CD14-positive monocyte (primary cell): ENCODE results near the gene RRM1. TPM values are rescaled to one million over a fixed set of nuclear protein-coding genes. Genes with fewer than 3 reads are reported as not detected.

ENCODE experiments used
- DNase-seq, 3 donors: peaks; one replicate each; pipeline ENCODE4 v3.0.0-alpha.2; 2011 to 2022
- H2AFZ ChIP-seq: 2 replicates; pipeline ENCODE4 v1.6.0; 2012; ENCODE audit warnings: mild to moderate bottlenecking, low read depth, low read length, inconsistent platforms; ENCODE audit not compliant: insufficient read depth, poor library complexity, severe bottlenecking
- H3K27ac ChIP-seq, 2 donors: 1 replicate in 1 of 2; 2 replicates in 1 of 2; pipeline ENCODE4 v1.5.1; 2012 to 2013; ENCODE audit warnings: low read length in 2 of 2, control low read depth in 1 of 2, inconsistent platforms in 1 of 2, low read depth in 1 of 2, mild to moderate bottlenecking in 1 of 2
- H3K27me3 ChIP-seq, 2 donors: one replicate each; pipeline versions ENCODE4 v1.6.0 to v1.6.1; 2011 to 2013; ENCODE audit warnings: low read length in 2 of 2; ENCODE audit not compliant: control insufficient read depth in 2 of 2, insufficient read depth in 2 of 2
- H3K36me3 ChIP-seq, 2 donors: replicated peaks in 1 of 2; 1 replicate in 1 of 2; 2 replicates in 1 of 2; pipeline versions ENCODE4 v1.5.1 to v1.6.1; 2012 to 2013; ENCODE audit warnings: low read length in 2 of 2, control low read depth in 1 of 2, inconsistent platforms in 1 of 2, mild to moderate bottlenecking in 1 of 2; ENCODE audit not compliant: insufficient read depth in 2 of 2, control insufficient read depth in 1 of 2
- H3K4me1 ChIP-seq, 2 donors: 1 replicate in 1 of 2; 2 replicates in 1 of 2; pipeline versions ENCODE4 v1.5.1 to v1.6.1; 2012 to 2013; ENCODE audit warnings: low read length in 2 of 2, control low read depth in 1 of 2, inconsistent platforms in 1 of 2, mild to moderate bottlenecking in 1 of 2, moderate library complexity in 1 of 2; ENCODE audit not compliant: insufficient read depth in 2 of 2, control insufficient read depth in 1 of 2
- H3K4me2 ChIP-seq: replicated peaks from 2 replicates; pipeline ENCODE3; 2012; ENCODE audit warnings: low read length, moderate library complexity, mild to moderate bottlenecking; ENCODE audit not compliant: poor library complexity, severe bottlenecking; ENCODE audit errors: extremely low read depth
- H3K4me3 ChIP-seq, 3 experiments: fragments of 200-600 bp in 1 of 3; sonication (generic) in 1 of 3; replicated peaks in 1 of 3; 1 replicate in 2 of 3; 2 replicates in 1 of 3; pipeline ENCODE4 v1.5.1; 2011 to 2013; ENCODE audit warnings: low read length in 3 of 3, mild to moderate bottlenecking in 3 of 3, control low read depth in 2 of 3, low read depth in 2 of 3, inconsistent platforms in 1 of 3, moderate library complexity in 1 of 3
- H3K79me2 ChIP-seq: 2 replicates; pipeline ENCODE4 v1.6.0; 2012; ENCODE audit warnings: mild to moderate bottlenecking, control low read depth, inconsistent platforms, low read length, moderate library complexity; ENCODE audit not compliant: insufficient read depth
- H3K9ac ChIP-seq: 2 replicates; pipeline ENCODE4 v1.6.0; 2017; ENCODE audit warnings: low read length, mild to moderate bottlenecking; ENCODE audit not compliant: insufficient read depth, poor library complexity, severe bottlenecking
- H3K9me3 ChIP-seq, 2 donors: replicated peaks in 1 of 2; 1 replicate in 1 of 2; 2 replicates in 1 of 2; pipeline versions ENCODE4 v1.5.1 to v1.6.1; 2012 to 2013; ENCODE audit warnings: low read length in 2 of 2, control low read depth in 1 of 2; ENCODE audit not compliant: control insufficient read depth in 1 of 2, insufficient read depth in 1 of 2
- H4K20me1 ChIP-seq: 2 replicates; pipeline ENCODE4 v1.6.0; 2012; ENCODE audit warnings: mild to moderate bottlenecking, low read length, control low read depth, moderate library complexity; ENCODE audit not compliant: insufficient read depth
- H3K27ac Mint-ChIP-seq, 7 donors: one replicate each; pipeline ENCODE4 v1.8.0; 2020; ENCODE audit warnings: mild to moderate bottlenecking in 7 of 7, mixed read lengths in 7 of 7, moderate library complexity in 6 of 7, inconsistent platforms in 2 of 7
- H3K27me3 Mint-ChIP-seq, 3 donors: one replicate each; pipeline ENCODE4 v1.8.0; 2021 to 2022; ENCODE audit warnings: low read depth in 3 of 3, mild to moderate bottlenecking in 3 of 3, mixed read lengths in 3 of 3, moderate library complexity in 3 of 3, inconsistent platforms in 1 of 3
- H3K36me3 Mint-ChIP-seq, 2 donors: one replicate each; pipeline ENCODE4 v1.8.0; 2020; ENCODE audit warnings: mixed read lengths in 2 of 2, inconsistent platforms in 1 of 2, mild to moderate bottlenecking in 1 of 2
- H3K4me1 Mint-ChIP-seq: one replicate; pipeline ENCODE4 v1.8.0; 2020; ENCODE audit warnings: mild to moderate bottlenecking, mixed read lengths
- H3K4me3 Mint-ChIP-seq, 2 donors: one replicate each; pipeline ENCODE4 v1.8.0; 2020; ENCODE audit warnings: mild to moderate bottlenecking in 2 of 2, mixed read lengths in 2 of 2, moderate library complexity in 1 of 2
- H3K9me3 Mint-ChIP-seq, 7 donors: one replicate each; pipeline ENCODE4 v1.8.0; 2020 to 2022; ENCODE audit warnings: mixed read lengths in 7 of 7, mild to moderate bottlenecking in 6 of 7, moderate library complexity in 6 of 7, inconsistent platforms in 2 of 7
- WGBS: methylation state at CpG from one replicate; pipeline ENCODE4 v1.1.5; 2013; ENCODE audit warnings: missing lambda C conversion rate; ENCODE audit not compliant: insufficient coverage; 5-methylcytosine and 5-hydroxymethylcytosine counted together
- intact Hi-C, 2 donors: fragments of 100-400 bp; cut with micrococcal nuclease; formaldehyde crosslinking; loops; one replicate each; pipeline versions ENCODE4 v1.15.0 to v1.15.1; 2023
- polyA plus RNA-seq, 3 donors: library from polyadenylated mRNA; depleted of rRNA in 1 of 3; unstranded in 2 of 3; stranded (reverse) in 1 of 3; fragments of 300-500 nt in 2 of 3; fragments of >200 nt in 1 of 3; fragmentation: Illumina TruSeq in 2 of 3; gene quantifications; 1 replicate in 2 of 3; 2 replicates in 1 of 3; pipeline ENCODE4 v1.2.3, GENCODE V29; 2012 to 2021
- TF ChIP-seq, protein P1 (sequence below): fragments of 200-600 bp; IDR thresholded peaks from one replicate; pipeline ENCODE4 v1.8.0; 2022; ENCODE audit warnings: antibody characterized with exemption, mild to moderate bottlenecking

RRM1 gene
- polyA plus RNA-seq, 3 donors: 5.4 to 16.1 (median 11.5) TPM

DNA sequence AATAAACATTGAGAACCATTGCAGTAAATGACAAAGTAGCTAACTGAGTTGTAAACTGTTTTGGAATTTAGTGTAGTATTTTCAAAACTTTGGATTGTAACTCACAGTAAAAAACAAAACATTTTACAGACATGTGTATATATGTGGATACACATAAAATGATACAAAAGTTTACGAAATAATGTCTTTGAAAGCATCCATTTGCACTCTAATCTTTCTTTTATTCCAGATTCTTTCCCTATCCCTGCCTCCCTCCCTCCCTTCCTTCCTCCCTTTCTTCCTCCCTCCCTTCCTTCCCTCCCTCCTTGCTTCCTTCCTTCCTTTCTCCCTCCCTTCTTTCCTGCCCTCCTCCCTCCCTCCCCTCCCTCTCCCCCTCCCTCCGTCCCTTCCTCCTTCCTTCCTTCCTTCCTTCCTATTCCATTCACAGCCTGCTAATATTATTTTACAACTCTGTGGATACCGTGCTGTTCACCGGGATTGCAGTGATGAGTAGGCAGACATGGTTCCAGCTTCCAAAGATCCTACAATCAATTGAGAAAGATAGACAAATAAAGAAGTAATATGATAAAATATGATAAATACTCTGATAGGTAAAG is 3.5 kb downstream of the RRM1 start:
- Histone ChIP-seq H3K4me2 (no peak overlapping the region), H3K4me3 (no peak overlapping the region), H3K79me2 (peaks cover 88% of the 10 kb centered on the region), H3K9ac (no peak overlapping the region), H3K27me3 (no peaks in the 10 kb centered on the region), H2AFZ (no peak overlapping the region), H4K20me1 (no peaks in the 10 kb centered on the region), H3K9me3 (no peaks in the 10 kb centered on the region), H3K27ac (peak overlapping the region in 1 of 2 donors; percentile 43), H3K4me1 (peaks cover 18 to 22% of the 10 kb centered on the region in 2 donors), H3K36me3 (peaks cover 0 to 15% of the 10 kb centered on the region in 2 donors)
- H3K27me3 Mint-ChIP-seq: no peaks in the 10 kb centered on the region
- intact Hi-C loops: no loop called here
- peak overlapping the region in 1 of 7 donors; percentile 14 for H3K27ac Mint-ChIP-seq
- no CpG with 5 or more reads among the region's 4 CpGs for WGBS
- peaks cover 10 to 19% of the 10 kb centered on the region in 2 donors for H3K36me3 Mint-ChIP-seq
- H3K4me1 Mint-ChIP-seq: peaks cover 35% of the 10 kb centered on the region
- no peak for DNase-seq
- TF ChIP-seq, protein P1, sequence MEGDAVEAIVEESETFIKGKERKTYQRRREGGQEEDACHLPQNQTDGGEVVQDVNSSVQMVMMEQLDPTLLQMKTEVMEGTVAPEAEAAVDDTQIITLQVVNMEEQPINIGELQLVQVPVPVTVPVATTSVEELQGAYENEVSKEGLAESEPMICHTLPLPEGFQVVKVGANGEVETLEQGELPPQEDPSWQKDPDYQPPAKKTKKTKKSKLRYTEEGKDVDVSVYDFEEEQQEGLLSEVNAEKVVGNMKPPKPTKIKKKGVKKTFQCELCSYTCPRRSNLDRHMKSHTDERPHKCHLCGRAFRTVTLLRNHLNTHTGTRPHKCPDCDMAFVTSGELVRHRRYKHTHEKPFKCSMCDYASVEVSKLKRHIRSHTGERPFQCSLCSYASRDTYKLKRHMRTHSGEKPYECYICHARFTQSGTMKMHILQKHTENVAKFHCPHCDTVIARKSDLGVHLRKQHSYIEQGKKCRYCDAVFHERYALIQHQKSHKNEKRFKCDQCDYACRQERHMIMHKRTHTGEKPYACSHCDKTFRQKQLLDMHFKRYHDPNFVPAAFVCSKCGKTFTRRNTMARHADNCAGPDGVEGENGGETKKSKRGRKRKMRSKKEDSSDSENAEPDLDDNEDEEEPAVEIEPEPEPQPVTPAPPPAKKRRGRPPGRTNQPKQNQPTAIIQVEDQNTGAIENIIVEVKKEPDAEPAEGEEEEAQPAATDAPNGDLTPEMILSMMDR: no peak
- H3K4me3 Mint-ChIP-seq: no peak overlapping the region
- no peaks in the 10 kb centered on the region for H3K9me3 Mint-ChIP-seq

DNA sequence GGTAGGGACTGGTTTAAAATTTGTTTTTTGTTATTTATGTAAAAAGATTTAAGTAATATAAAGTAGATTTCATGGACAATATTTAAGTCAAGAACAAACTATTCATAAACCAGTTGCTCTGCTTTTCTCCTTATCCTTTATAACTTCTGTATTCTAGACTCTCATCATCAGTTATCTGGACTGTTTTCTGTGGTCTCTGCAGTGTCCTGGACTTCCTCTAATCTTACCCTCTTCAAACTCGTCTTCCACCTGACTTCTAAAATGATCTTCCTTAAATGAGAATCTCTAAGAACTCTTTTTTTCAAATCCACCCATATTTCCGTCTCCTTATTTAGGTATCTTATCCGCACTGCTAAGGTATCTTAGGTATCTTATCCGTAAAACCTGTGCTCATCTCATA is 8.1 kb downstream of the RRM1 start:
- TF ChIP-seq, protein P1: no peak
- peaks cover 33 to 56% of the 10 kb centered on the region in 2 donors for H3K36me3 Mint-ChIP-seq
- intact Hi-C loops: no loop called here

More for the DNA sequence above, 8.1 kb downstream of the RRM1 start:
- Histone ChIP-seq H3K9ac (no peak overlapping the region), H3K36me3 (peaks cover 16 to 56% of the 10 kb centered on the region in 2 donors), H3K27ac (no peak overlapping the region), H3K27me3 (no peaks in the 10 kb centered on the region), H2AFZ (no peak overlapping the region), H3K4me1 (no peaks in the 10 kb centered on the region), H3K79me2 (peaks cover 72% of the 10 kb centered on the region), H3K9me3 (no peaks in the 10 kb centered on the region), H3K4me3 (no peak overlapping the region), H4K20me1 (no peaks in the 10 kb centered on the region), H3K4me2 (no peak overlapping the region)
- no peaks in the 10 kb centered on the region for H3K27me3 Mint-ChIP-seq
- H3K27ac Mint-ChIP-seq: peak overlapping the region in 4 of 7 donors; percentile 7 to 74 (median 38)
- H3K4me3 Mint-ChIP-seq: no peak overlapping the region
- peaks cover 8% of the 10 kb centered on the region for H3K4me1 Mint-ChIP-seq
- H3K9me3 Mint-ChIP-seq: no peaks in the 10 kb centered on the region
- WGBS: no CpG with 5 or more reads among the region's 4 CpGs
- DNase-seq: no peak
